Hematopoietic multipotent progenitor cell (in vitro differentiated cells): ENCODE data around the gene RPS24. TPM values are rescaled to one million over a fixed set of nuclear protein-coding genes. Genes with fewer than 3 reads are reported as not detected.

Source experiments
- DNase-seq, 3 donors: peaks; one replicate each; pipeline ENCODE4 v3.0.0-alpha.2; 2011 to 2015; ENCODE audit warnings: low read depth in 2 of 3, low spot score in 2 of 3
- total RNA-seq: library from RNA; depleted of rRNA; stranded (reverse); fragments of >200 nt; gene quantifications from one replicate; pipeline ENCODE4 v1.2.3, GENCODE V29; 2012

Gene RPS24
- total RNA-seq, 1 donor = 3,156 TPM

DNA sequence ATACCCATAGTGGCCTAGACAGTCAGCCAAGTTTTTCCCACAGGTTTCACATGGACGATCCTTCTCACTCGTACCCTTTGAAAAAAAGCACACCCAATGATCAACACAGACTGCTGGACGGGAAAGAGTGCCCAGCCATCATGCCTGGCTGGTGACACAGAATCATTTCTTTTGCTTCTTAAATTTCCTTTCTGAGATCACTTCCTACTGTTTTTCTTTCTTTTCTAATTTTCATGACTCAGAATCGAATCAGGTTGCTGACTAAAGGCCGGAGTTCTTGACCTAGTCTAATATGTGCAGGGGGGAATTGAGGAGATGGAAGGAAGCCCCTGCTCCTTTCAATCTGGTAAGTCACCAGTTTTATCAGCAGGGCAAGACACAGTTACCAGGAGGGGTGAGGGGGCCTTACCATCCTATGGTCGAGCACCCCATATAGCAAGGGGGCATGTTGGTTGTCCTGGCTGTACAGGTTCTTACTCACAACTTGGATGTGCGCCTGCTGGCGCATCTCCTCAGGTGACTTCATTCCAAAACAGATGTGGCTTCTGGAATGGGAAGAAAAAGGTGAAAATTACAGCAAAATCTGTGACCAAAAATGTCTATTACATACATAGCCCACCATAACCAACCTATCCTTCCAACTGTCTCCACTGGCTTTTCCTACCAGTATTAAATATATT, 7.8 kb upstream of the RPS24 start:
- DNase-seq = no peak

DNA sequence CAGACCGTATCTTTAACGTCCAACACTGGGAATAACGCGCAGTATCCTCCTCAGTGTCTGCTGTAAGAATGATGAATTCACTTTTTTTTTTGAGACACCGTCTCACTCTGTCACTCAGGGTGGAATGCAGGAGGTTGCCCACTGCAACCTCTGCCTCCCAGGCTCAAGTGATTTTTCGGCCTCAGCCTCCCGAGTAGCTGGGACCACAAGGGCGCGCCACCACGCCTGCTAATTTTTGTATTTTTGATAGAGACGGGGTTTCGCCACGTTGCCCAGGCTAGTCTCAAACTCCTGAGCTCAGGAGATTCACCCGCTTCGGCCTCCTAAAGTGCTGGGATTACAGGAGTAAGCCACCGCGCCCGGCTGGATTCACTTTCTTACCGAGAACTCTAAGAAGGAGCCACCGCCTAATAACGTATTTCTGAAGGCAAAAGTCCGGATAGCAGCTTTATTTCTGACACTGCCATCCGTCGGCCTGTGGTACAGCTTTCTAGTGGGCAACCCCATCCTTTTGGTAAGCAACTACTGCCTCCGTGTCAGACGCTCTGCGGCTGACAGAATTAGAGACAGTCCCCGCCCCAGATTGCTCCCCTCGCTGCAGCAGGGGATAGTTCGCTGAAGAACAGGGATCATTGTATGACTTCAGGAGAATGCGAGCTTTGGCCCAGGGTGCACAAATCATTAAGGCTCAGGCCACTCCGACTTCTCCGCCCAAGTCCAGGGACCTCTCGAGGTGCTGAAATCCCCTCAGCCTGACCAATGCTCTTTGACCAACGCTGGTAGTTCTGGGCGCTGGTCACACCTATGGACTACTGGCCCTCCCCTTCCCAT, 5.0 kb upstream of the RPS24 start:
- DNase-seq = peak; percentile 17 to 31 (median 20)

DNA sequence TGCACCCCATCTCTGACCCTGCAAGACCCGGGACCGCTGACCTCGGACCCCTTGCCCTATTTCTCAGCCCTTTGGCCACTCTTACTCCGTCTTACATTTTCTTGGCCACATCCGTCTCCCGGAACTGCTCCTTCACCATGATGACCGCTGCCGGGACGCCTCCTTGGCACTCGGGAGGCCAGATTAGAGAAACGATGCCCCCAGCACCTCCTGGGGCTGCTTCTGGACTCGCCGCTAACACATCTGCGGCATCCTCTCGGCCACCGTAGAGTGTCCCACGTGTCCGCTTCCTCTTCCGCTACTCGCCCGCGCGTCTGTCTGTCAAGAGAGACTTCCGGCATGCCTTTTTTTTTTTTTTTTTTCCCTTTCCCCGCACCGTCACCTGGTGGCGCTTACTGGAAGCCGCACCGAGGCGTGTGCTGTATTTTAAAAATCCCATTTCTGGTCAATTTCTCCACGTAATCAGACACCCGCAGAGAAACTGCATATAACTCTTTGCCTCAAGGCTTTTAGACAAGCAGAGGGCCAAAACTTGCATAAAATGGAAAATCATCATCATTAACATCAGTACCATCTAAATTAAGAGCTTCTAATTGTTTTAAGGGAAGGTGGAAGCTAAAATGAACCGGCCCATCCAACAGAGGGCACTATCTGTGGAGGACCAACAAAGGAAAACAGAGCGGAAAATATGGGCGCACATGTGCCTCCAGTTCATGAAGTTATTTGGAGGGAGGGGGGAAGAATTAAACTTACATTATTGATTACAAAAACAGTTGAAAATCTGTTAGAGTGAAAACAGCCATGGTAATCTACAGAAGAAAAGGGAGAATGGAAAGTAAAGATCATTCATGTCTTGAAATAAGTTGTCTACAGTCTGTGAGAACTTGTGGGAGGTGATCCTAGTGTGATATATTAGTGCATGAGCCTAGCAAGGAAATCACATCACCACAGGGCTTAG, 4.1 kb upstream of the RPS24 start, which contains the start of gene POLR3A:
TSS of gene POLR3A (minus strand) at position 247 of the 958 bp plus-strand sequence. CDS start at position 139, 108 bp downstream.
- peak; percentile 88 to 97 (median 96) for DNase-seq

DNA sequence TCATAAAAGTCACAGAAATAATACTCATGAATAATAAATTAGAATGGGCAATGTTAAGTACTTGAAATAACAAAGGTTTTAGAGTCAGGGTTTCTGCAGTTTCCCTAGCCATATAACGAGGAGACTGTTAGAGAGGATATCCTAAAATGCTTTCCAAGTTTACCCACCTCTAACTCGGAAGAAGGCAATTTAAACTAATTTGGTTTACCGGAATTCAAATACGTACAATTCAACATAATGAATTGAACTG, 351 bp upstream of the RPS24 start:
- no peak for DNase-seq

DNA sequence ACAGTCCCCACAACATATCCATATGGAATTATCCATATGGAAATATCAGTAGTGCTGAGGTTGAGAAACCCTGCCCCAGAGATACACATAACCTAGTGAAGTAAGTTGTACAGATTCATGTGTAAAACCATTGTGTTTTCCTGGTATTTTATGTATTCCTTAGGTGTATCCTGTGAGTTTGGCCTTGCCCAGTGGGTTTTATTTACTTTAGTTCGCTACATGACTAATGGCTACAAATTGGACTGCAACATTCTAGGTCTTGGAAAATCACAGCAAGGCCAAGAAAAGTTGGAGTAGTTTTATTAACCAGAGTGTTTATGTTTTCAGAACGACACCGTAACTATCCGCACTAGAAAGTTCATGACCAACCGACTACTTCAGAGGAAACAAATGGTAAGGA, 1.4 kb downstream of the RPS24 start:
- no peak for DNase-seq

DNA sequence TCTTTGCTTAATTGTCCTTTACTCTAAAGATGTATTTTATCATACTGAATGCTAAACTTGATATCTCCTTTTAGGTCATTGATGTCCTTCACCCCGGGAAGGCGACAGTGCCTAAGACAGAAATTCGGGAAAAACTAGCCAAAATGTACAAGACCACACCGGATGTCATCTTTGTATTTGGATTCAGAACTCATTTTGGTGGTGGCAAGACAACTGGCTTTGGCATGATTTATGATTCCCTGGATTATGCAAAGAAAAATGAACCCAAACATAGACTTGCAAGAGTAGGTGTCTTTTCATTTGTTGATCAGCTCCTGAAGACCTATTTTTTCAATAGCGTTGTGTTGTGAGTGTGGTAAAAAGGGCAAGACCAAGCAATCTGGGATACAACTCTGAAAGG, 1.8 kb downstream of the RPS24 start:
- no peak for DNase-seq

DNA sequence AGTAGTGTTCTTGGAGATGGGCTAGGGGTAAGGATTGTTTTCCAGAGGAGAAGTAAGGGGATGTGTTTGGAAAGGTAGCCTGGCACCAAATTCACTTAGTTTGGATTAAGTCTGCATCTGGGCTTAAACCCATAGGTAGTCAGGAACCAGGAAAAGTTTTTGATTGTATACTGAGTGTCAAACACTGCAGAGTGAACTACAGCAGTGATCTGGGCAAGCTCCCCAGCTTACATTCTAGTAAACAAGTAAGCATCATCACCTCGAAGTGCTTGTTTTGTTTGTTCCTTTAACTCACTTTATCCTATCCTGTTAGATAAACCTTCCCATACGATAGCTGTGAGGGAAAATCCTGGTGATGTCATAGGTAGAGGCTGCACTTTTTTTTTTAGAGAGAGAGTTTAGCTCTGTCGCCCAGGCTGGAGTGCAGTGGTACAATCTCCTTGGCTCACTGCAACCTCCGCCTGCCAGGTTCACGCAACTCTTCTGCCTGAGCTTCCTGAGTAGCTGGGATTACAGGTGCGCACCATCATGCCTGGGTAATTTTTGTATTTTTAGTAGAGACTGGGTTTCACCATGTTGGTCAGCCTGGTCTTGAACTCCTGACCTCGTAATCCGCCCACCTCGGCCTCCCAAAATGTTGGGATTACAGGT, 2.4 kb downstream of the RPS24 start:
- no peak for DNase-seq

DNA sequence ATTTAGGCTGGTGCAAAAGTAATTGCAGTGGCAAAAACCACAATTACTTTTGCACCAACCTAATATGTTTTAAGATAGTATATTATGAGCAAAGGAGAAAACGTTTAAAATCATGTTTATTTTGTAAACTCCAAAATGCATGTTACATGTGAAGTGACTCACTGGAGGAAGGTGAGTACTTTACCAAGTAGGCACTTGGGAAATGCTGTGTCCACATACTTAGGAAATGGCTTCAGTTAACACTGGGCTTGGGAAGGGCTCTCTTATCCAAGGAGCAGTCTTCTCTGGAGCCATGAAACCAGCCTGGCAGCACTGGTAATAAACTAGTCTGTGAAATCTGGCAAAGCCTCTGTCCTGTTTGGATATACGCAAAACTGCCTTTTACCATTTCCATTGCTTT, 4.4 kb downstream of the RPS24 start:
- DNase-seq = no peak

DNA sequence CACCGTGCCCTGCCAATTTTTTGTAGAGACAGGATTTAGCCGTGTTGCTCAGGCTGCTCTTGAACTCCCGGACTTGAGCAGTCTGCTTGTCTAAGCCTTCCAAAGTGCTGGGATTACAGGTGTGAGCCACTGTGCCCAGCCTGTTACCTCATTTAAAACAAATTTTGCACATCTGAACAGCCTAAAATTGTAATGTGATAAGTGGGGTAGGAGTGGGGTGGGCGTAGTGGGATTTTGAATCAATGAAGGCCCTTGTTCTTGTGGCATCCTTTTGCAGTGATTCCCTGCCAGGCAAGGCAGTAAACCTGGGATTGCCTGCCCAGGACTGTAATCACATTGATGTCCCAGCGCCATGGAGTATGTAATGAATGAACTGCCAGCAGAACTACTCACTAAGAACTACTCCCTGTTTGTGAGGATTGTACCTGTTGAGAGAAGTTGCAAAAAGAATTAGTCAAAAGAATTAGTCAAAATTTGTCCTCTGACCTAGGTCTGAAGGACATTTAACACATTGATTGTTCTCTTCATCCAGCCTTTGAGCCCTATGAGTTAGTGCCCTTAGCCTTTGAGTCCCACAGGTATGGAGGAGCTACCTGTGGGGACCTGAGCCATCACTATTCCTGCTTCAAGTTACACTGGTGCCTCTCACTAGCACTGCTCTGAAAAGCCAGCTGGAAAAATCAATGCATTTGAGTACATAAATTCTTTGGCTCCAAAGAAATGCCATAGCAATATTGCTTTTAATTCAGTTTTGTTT, 5.3 kb downstream of the RPS24 start:
- DNase-seq = no peak

DNA sequence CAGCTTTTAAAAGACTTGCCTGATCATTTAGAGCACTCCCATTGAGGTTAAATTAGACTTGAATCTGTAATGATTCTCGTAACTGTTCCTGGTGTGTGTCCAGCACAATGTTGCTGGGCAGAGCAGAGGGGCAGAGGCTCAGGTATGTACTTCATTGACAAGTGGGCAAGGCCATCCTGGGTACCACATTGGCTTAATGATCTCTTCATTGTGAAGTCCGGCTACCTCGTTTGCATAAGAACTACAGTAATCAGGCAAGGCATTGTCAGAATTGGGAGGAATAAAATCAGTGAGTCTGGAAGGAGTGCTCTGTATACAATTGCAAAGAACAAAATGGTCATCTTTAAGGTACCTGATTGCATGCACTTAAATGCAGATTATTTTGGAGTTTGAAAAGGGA, 6.1 kb downstream of the RPS24 start:
- DNase-seq = no peak

DNA sequence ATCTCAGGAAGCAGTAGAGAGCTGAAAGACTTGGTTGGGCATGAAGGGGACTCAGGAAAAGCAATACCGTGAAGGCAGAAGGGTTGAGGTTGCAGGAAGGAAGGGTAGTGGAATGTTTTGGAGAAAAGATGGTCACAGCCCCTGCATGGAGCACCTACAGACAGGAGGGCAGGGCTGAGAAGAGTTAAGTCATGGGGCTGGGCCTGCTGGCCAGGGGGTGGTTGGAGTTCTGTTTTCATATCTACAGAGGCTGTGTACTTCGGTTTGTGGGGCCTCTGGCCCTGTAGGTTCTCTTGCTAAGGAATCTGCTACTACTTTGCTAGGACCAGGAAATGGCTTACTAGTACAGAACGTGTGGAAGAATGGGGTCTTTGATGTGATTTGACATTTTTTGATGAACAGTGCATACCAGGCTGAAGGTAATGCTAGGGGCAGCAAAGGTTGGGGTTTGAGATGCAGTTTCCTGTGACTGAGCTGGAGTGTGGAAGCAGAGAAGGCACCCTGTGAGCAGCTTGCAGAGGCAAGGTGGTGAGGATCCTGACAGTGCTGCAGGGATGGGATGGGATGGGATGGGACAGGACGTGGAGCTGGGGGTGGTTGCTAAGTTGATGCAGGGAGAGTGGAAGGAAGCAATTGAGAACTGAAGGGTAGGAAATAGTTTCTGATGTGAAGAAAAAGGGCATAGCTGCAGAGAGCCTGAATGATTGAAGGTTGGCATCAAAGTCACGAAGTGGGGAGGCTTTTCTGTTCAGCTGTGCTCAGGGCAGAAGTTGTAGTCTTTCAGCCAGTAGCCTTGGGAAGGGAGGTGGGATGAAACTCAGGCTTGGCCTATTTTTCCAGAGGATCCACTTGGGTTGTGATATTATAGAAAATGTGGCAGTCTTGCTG, 7.8 kb downstream of the RPS24 start:
- DNase-seq = no peak

DNA sequence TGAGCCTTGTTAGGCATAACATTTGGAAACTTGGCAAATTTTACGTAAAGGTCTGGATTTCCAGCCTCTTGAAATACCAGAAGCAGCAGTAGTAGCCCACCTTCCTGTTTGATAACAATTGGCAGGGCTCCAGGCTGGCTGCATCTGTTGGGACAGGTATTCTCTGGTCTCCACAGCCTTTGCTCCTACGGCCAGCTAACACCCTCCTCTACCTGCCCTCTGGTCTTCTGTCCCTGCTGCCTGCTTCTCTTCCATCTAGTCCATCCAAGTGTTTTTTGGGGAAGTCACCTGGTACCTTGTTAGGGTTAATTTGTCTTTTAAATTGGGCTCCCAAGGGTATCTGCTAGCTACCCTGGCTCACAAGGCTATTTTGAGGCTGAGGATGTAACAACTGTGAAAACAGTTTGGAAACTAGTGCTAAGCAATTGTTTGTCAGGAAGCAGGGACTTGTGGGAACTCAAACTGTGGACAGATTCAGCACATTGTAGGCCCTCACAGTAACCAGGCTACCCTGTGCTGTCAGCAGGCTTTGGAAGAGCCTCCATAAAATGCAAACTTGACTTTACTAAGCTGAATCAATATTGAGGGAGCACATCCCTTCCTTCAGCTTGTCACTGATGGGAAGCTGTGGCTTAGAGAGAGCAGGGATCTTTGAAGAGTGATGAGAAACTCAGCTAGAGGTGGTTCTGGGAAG, 8.5 kb downstream of the RPS24 start:
- no peak for DNase-seq

DNA sequence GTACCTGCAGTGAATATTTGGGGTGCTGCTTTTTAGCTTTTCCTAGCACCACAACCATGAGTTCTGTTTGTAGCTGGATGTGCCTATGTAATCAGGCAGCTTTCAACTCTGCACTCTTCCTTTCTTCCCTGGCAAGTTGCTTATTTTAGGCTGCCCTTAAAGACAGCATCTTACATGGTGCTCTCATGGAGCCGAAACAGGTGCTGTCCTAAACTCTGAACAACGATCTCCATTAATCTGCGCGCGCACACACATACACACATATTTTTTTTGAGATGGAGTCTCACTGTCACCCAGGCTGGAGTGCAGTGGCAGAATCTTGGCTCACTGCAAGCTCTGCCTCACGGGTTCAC, 9.1 kb downstream of the RPS24 start:
- no peak for DNase-seq

DNA sequence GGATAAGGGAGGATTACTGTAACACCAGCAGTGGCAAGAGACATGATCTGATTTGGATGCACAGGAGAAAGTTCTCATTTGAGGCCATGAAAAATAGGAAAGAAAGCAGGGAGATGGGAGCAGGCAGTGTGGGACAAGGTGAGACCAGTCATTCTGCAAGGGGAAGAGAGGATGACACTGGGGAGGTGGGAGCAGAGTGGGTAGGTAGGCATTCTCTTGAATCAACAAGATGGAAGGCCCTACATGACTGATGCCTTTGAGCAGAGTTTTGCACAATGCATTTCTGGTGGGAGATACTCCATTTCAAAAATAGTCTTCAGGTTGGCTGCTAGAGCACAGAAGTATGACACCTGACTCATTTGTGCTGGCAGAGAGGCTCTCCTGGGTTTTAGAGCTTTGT, 10.5 kb downstream of the RPS24 start:
- DNase-seq = no peak

DNA sequence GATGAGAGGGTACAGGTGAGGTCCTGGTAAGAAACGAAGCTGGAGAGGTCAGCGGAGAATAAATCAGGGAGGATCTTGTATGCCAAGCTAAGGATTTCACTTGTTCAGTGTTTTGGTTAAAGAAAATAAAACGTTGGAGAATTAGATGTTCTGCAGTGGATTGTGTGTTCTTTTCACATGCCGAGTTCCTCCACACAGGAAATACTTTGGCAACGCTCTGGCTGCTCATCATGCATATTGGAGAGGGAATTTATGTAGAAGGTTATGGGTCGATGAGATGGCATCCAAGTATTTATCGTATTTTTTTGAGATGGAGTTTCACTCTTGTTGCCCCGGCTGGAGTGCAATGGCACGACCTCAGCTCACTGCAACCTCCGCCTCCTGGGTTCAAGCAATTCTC, 11.0 kb downstream of the RPS24 start:
- no peak for DNase-seq

DNA sequence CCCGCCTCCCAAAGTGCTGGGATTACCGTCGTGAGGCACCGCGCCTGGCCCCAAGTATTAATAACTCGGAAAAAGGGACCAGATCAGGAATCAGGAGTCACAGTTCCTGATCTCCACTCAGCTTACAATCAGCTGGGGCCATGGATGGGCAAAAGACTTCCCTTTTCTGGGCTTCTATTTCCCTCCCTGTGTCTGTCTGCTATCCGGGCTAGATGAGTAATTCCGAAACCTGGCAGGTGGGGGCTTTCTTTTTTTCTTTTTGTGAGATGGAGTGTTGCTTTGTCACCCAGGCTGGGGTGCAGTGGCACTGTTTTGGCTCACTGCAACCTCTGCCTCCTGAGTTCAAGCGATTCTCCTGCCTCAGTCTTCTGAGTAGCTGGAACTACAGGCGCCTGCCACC, 11.6 kb downstream of the RPS24 start:
- no peak for DNase-seq

DNA sequence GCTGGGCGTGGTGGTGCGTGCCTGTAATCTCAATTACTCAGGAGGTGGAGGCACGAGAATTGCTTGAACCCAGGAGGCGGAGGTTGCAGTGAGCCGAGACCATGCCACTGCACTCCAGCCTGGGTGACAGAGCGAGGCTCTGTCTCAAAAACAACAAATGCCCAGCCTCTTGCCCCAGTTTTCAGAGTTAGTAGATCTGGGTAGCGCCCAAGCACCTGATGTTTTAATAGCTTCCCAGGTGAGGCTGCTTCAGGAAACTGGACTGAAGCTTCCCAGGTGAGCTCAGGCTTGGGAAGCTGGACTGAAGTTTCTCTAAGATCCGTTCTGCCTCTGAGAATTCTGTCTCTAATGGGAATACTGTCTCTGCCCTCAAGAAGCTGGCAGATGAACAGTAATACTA, 12.2 kb downstream of the RPS24 start:
- DNase-seq = no peak

DNA sequence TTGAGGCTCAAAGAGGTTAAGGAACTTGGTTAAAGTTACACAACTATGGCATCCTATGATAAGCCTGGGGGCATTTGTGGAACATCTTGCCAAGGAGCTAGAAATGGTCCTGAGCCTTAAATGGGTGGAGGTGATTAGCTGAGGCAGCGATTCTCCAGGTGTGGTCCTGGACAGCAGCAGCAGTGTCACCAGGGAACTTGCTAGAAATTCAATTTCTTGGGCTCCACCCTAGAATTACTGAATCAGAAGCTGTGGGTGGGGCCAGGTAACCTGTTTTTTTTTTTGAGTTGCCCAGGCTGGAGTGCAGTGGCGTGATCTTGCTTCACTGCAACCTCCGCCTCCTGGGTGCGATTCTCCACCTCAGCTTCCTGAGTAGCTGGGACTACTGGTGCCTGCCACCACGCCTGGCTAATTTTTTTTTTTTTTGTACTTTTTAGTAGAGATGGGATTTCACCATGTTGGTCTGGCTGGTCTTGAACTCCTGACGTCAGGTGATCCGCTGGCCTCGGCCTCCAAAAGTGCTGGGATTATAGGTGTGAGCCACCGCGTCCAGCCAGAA, 13.1 kb downstream of the RPS24 start:
- no peak for DNase-seq
